Uterus (tissue), 4 donors: ENCODE data around the gene MYO18B. TPM values are rescaled to one million over a fixed set of nuclear protein-coding genes. Genes with fewer than 3 reads are reported as not detected.

Experiments used
- DNase-seq, 2 donors: peaks; one replicate each; pipeline ENCODE4 v3.0.0-alpha.2; 2019 to 2020
- H3K27ac ChIP-seq, 2 donors: fragments of 200-600 bp; sonication (generic); 1 replicate in 1 of 2; 2 replicates in 1 of 2; pipeline ENCODE4 v1.5.1; 2016 to 2018
- H3K27me3 ChIP-seq, 2 donors: fragments of 200-600 bp; sonication (generic); one replicate each; pipeline ENCODE4 v1.5.1; 2018 to 2019; ENCODE audit warnings: control low read depth in 1 of 2
- H3K36me3 ChIP-seq, 2 donors: fragments of 200-600 bp; sonication (generic); one replicate each; pipeline ENCODE4 v1.5.1; 2019; ENCODE audit warnings: control low read depth in 1 of 2
- H3K4me1 ChIP-seq, 2 donors: fragments of 200-600 bp; sonication (generic); one replicate each; pipeline ENCODE4 v1.5.1; 2018 to 2019; ENCODE audit warnings: control low read depth in 1 of 2
- H3K4me3 ChIP-seq, 2 donors: fragments of 200-600 bp; sonication (generic); 1 replicate in 1 of 2; 2 replicates in 1 of 2; pipeline ENCODE4 v1.5.1; 2018 to 2019; ENCODE audit warnings: mild to moderate bottlenecking in 1 of 2
- H3K9me3 ChIP-seq, 2 donors: fragments of 200-600 bp; sonication (generic); one replicate each; pipeline ENCODE4 v1.5.1; 2019; ENCODE audit warnings: control low read depth in 1 of 2
- CTCF ChIP-seq, 4 experiments: fragments of 200-600 bp in 2 of 4; fragments of 450-650 bp in 2 of 4; sonication (generic) in 2 of 4; IDR thresholded peaks; one replicate each; pipeline ENCODE4 v1.5.1; 2016 to 2019; ENCODE audit warnings: antibody characterized with exemption in 4 of 4, mild to moderate bottlenecking in 2 of 4, moderate library complexity in 1 of 4
- POLR2A ChIP-seq, 2 donors: fragments of 450-650 bp; IDR thresholded peaks; one replicate each; pipeline ENCODE4 v1.6.1; 2016; ENCODE audit warnings: antibody characterized with exemption in 2 of 2, mild to moderate bottlenecking in 1 of 2, moderate library complexity in 1 of 2
- intact Hi-C: fragments of 100-400 bp; cut with DNase I; formaldehyde crosslinking; loops from one replicate; pipeline ENCODE4 v1.15.1; 2023; ENCODE audit warnings: low total_unique reads
- total RNA-seq, 4 donors: library from RNA; depleted of rRNA in 3 of 4; stranded (reverse); fragments of >200 nt in 3 of 4; gene quantifications; one replicate each; pipeline versions ENCODE4 v1.1.0 to v1.2.4, GENCODE V29; 2014 to 2023
- donor health status: DM: yes; HTN: yes; CAD: no.

The MYO18B gene
- total RNA-seq, 4 donors from 2014 or later, result 0.41 to 0.43 TPM; not detected in 2

GRCh38 chr22:25747245-25747944 is 5.4 kb downstream of the MYO18B start:
- Histone ChIP-seq H3K27ac (no peak overlapping the region), H3K4me3 (no peak overlapping the region), H3K27me3 (no peaks in the 10 kb centered on the region), H3K9me3 (no peaks in the 10 kb centered on the region), H3K36me3 (no peaks in the 10 kb centered on the region), H3K4me1 (no peaks in the 10 kb centered on the region)
- intact Hi-C loops, result no loop called here
- TF ChIP-seq POLR2A (IDR thresholded peaks at IDR 0.05), result no peak
- TF ChIP-seq CTCF (IDR thresholded peaks at IDR 0.05), result no peak
- DNase-seq, result peak; percentile 26 to 37

- Histone ChIP-seq H3K9me3 (no peaks in the 10 kb centered on the region), H3K27me3 (no peaks in the 10 kb centered on the region), H3K36me3 (no peaks in the 10 kb centered on the region), H3K4me1 (no peaks in the 10 kb centered on the region), H3K27ac (no peak overlapping the region), H3K4me3 (no peak overlapping the region)
- no peak for TF ChIP-seq POLR2A (IDR thresholded peaks at IDR 0.05)
- no peak for TF ChIP-seq CTCF (IDR thresholded peaks at IDR 0.05)
- no peak for DNase-seq
- intact Hi-C loops, result no loop called here
Measured at GRCh38 chr22:25748140-25748539, 6.2 kb downstream of the MYO18B start.

- intact Hi-C loops, result no loop called here
- H3K4me1 ChIP-seq, result no peaks in the 10 kb centered on the region
- H3K36me3 ChIP-seq, result no peaks in the 10 kb centered on the region
- no peaks in the 10 kb centered on the region for H3K9me3 ChIP-seq
- no peak for DNase-seq
- H3K4me3 ChIP-seq, result no peak overlapping the region
- H3K27me3 ChIP-seq, result no peaks in the 10 kb centered on the region
- no peak overlapping the region for H3K27ac ChIP-seq
- TF ChIP-seq CTCF (IDR thresholded peaks at IDR 0.05), result no peak
- no peak for TF ChIP-seq POLR2A (IDR thresholded peaks at IDR 0.05)
Measured at GRCh38 chr22:25748704-25749103, 6.7 kb downstream of the MYO18B start.

GRCh38 chr22:25749420-25750169 is 7.6 kb downstream of the MYO18B start:
- no peak overlapping the region for H3K4me3 ChIP-seq
- no peak overlapping the region for H3K27ac ChIP-seq
- TF ChIP-seq POLR2A (IDR thresholded peaks at IDR 0.05) (no peak), CTCF (IDR thresholded peaks at IDR 0.05) (no peak)
- intact Hi-C loops, result no loop called here
- no peaks in the 10 kb centered on the region for H3K27me3 ChIP-seq
- DNase-seq, result no peak
- H3K4me1 ChIP-seq, result no peaks in the 10 kb centered on the region
- H3K36me3 ChIP-seq, result no peaks in the 10 kb centered on the region
- no peaks in the 10 kb centered on the region for H3K9me3 ChIP-seq

- Histone ChIP-seq H3K9me3 (no peaks in the 10 kb centered on the region), H3K27ac (no peak overlapping the region), H3K4me3 (no peak overlapping the region), H3K36me3 (no peaks in the 10 kb centered on the region), H3K27me3 (no peaks in the 10 kb centered on the region), H3K4me1 (no peaks in the 10 kb centered on the region)
- no peak for DNase-seq
- intact Hi-C loops, result no loop called here
- TF ChIP-seq POLR2A (IDR thresholded peaks at IDR 0.05), result no peak
- no peak for TF ChIP-seq CTCF (IDR thresholded peaks at IDR 0.05)
Measured at GRCh38 chr22:25750569-25751173, 8.7 kb downstream of the MYO18B start.
